Heart left ventricle (tissue), 16 donors: ENCODE results near the gene A3GALT2. TPM values are rescaled to one million over a fixed set of nuclear protein-coding genes. Genes with fewer than 3 reads are reported as not detected.

ENCODE experiments used
- ATAC-seq, 4 donors: fragments of 200-7000 bp; cut with Tn5 transposase; one replicate each; pipeline ENCODE4 v1.9.1; 2020 to 2022; ENCODE audit warnings: moderate library complexity in 4 of 4, mild to moderate bottlenecking in 3 of 4, moderate number of reproducible peaks in 1 of 4
- DNase-seq, 5 donors: peaks; one replicate each; pipeline ENCODE4 v3.0.0-alpha.2; 2020
- H3K27ac ChIP-seq, 12 donors: fragments of 200-600 bp; sonication (generic) in 4 of 12; one replicate each; pipeline versions ENCODE4 v1.5.0 to v1.8.0; 2016 to 2022; ENCODE audit warnings: mild to moderate bottlenecking in 2 of 12
- H3K27me3 ChIP-seq, 9 donors: fragments of 200-600 bp; sonication (generic) in 2 of 9; one replicate each; pipeline versions ENCODE4 v1.5.1 to v1.8.0; 2016 to 2022; ENCODE audit warnings: mild to moderate bottlenecking in 3 of 9
- H3K36me3 ChIP-seq, 9 donors: fragments of 200-600 bp; sonication (generic) in 2 of 9; one replicate each; pipeline versions ENCODE4 v1.5.0 to v1.8.0; 2018 to 2022; ENCODE audit warnings: mild to moderate bottlenecking in 2 of 9
- H3K4me1 ChIP-seq, 12 donors: fragments of 200-600 bp; sonication (generic) in 4 of 12; one replicate each; pipeline versions ENCODE4 v1.5.0 to v1.8.0; 2016 to 2022; ENCODE audit warnings: mild to moderate bottlenecking in 3 of 12
- H3K4me3 ChIP-seq, 12 donors: fragments of 200-600 bp; sonication (generic) in 4 of 12; one replicate each; pipeline versions ENCODE4 v1.5.0 to v1.8.0; 2017 to 2022; ENCODE audit warnings: mild to moderate bottlenecking in 9 of 12, moderate library complexity in 4 of 12
- H3K9me3 ChIP-seq, 12 donors: fragments of 200-600 bp; sonication (generic) in 4 of 12; one replicate each; pipeline versions ENCODE4 v1.5.0 to v1.8.0; 2016 to 2022; ENCODE audit warnings: mild to moderate bottlenecking in 1 of 12
- POLR2A ChIP-seq, 2 donors: fragments of 450-650 bp; IDR thresholded peaks; one replicate each; pipeline ENCODE4 v1.6.1; 2017; ENCODE audit warnings: antibody characterized with exemption in 2 of 2, mild to moderate bottlenecking in 2 of 2, moderate library complexity in 2 of 2
- WGBS, 4 donors: extraction: QIAGEN DNeasy Blood & Tissue Kit in 2 of 4; methylation state at CpG; one replicate each; pipeline versions ENCODE4 v1.1.5 to v1.1.7; 2013 to 2018; 5-methylcytosine and 5-hydroxymethylcytosine counted together
- intact Hi-C, 10 donors: fragments of 100-400 bp; cut with DNase I; formaldehyde crosslinking; loops; one replicate each; pipeline versions ENCODE4 v1.11.1 to v1.14.2; 2022
- polyA plus RNA-seq, 2 donors: library from polyadenylated mRNA; stranded (reverse); fragments of 200-250 nt; gene quantifications; one replicate each; pipeline ENCODE4 v1.2.3, GENCODE V29; 2013
- total RNA-seq, 9 donors: library from RNA; depleted of rRNA in 2 of 9; stranded (reverse); fragments of >200 nt in 2 of 9; fragmentation: NEBNext Ultra II Directional in 3 of 9; extraction: Animal tissue kit (Norgen Biotek cat#: 25700) in 3 of 9; gene quantifications; one replicate each; pipeline versions ENCODE4 v1.1.0 to v1.2.4, GENCODE V29; 2016 to 2023
- TF ChIP-seq, protein P1 (sequence below), 12 donors: fragments of 200-600 bp; sonication (generic) in 4 of 12; IDR thresholded peaks; one replicate each; pipeline versions ENCODE4 v1.5.0 to v1.8.0; 2018 to 2022; ENCODE audit warnings: antibody characterized with exemption in 12 of 12, mild to moderate bottlenecking in 5 of 12
- donor health status: ischemic (EF 13 %, LVEDD 7.1; RV severe dilation, severe dysfunction).
- donor health status: healthy with polysubstance abuse.
- donor health status: DM: no; HTN: yes; CAD: no.
- donor health status: DM: no; HTN: no; CAD: no.
- donor health status: ischemic (EF 25% LVEDD 6.9; RV normal size, moderate dysfunction).
- donor health status: ischemic (EF 25% LVEDD 5.7; RV mildly dilated, moderate dysfunction).
- donor health status: healthy.
- donor health status: DM: yes; HTN: yes; CAD: no.
- donor health status: ischemic (EF 35%, LVEDD 5.7; RV mildly dilated, moderate dysfunction).
- donor health status: nonischemic (EF 11% LVEDD 7.7; RV severe dilation, severe dysfunction).
- donor health status: DM: yes; HTN: yes; CAD: no.
- donor health status: PGD.
- donor health status: ischemic (EF 29% LVEDD 5.4; RV normal size, mild dysfunction).
- donor health status: nonischemic (EF 23%, LVEDD 6.1; RV moderate dilation, normal function).

The A3GALT2 gene
- total and polyA plus RNA-seq, 11 donors, result 0.40 TPM; not detected in 10

DNA sequence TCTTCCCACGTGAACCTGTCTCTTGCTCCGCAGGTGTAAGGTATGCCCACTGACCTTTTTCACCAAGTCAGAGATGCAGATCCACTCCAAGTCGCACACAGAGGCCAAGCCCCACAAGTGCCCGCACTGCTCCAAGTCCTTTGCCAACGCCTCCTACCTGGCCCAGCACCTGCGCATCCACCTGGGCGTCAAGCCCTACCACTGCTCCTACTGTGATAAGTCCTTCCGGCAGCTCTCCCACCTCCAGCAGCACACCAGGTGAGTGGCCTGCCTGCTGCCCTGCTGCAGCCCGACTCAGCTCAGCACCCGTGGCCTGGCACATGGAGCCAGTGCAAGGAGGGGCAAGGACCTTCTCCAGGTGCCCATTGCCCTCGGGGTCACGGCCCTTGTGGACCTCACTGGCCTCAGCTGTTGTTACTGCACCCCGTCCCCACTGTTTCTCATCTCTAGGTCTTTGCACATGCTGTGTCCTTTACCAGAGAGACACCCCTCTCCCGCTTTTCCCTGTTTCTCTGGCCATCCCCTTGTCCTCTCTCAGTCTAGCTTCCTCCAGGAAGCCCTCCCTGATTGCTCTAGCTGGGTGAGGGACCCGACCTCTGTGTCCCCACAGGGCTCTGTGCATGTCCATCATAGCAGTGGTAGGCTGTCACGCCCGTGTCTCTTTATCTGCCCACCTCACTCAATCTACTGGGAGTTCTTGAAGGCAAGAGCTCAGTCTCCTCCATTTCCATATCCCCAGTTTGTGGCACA, 39.2 kb downstream of the A3GALT2 start:
- intact Hi-C loops, result no loop called here
- H3K9me3 ChIP-seq, result no peaks in the 10 kb centered on the region
- no peak overlapping the region for H3K27ac ChIP-seq
- H3K36me3 ChIP-seq, result peaks cover 0 to 100% (median 90%) of the 10 kb centered on the region in 9 donors
- DNase-seq (peak in 1 of 5 donors; percentile 23), ATAC-seq (no peak)
- no peaks in the 10 kb centered on the region for H3K27me3 ChIP-seq
- H3K4me1 ChIP-seq, result peaks cover 0 to 13% (median 8%) of the 10 kb centered on the region in 12 donors
- no peak overlapping the region for H3K4me3 ChIP-seq
- 94 to 97% (median 95%) methylated on average over 17 of the region's 17 CpGs for WGBS, 4 donors
- TF ChIP-seq, protein P1, sequence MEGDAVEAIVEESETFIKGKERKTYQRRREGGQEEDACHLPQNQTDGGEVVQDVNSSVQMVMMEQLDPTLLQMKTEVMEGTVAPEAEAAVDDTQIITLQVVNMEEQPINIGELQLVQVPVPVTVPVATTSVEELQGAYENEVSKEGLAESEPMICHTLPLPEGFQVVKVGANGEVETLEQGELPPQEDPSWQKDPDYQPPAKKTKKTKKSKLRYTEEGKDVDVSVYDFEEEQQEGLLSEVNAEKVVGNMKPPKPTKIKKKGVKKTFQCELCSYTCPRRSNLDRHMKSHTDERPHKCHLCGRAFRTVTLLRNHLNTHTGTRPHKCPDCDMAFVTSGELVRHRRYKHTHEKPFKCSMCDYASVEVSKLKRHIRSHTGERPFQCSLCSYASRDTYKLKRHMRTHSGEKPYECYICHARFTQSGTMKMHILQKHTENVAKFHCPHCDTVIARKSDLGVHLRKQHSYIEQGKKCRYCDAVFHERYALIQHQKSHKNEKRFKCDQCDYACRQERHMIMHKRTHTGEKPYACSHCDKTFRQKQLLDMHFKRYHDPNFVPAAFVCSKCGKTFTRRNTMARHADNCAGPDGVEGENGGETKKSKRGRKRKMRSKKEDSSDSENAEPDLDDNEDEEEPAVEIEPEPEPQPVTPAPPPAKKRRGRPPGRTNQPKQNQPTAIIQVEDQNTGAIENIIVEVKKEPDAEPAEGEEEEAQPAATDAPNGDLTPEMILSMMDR (IDR thresholded peaks at IDR 0.05), result no peak
- TF ChIP-seq POLR2A (IDR thresholded peaks at IDR 0.05), result no peak

DNA sequence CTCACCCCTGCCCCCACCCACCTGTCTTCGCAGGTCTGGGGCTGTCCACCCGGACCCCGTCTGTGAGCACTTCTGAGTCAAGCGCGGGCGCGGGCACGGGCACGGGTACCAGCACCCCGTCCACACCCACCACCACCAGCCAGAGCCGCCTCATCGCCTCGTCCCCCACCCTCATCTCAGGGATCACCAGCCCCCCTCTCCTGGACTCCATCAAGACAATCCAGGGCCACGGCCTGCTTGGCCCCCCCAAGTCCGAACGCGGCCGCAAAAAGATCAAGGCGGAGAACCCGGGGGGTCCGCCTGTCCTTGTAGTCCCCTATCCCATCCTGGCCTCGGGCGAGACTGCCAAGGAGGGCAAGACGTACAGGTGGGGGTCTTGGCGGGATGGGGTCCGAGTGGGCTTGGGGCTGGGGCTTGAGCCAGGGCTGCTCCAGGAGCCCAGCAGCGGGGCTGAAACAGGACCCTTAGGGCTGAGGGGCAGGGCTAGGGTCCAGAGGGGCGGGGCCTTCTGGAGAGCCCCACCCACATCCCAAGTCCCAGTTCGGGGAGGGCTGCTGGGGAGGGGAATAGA, 40.7 kb downstream of the A3GALT2 start:
- TF ChIP-seq, protein P1 (IDR thresholded peaks at IDR 0.05), result no peak
- TF ChIP-seq POLR2A (IDR thresholded peaks at IDR 0.05), result no peak
- H3K36me3 ChIP-seq, result peaks cover 0 to 94% (median 88%) of the 10 kb centered on the region in 9 donors
- ATAC-seq, result peak in 1 of 4 donors; percentile 17
- H3K27ac ChIP-seq, result no peak overlapping the region
- no peaks in the 10 kb centered on the region for H3K9me3 ChIP-seq
- H3K4me1 ChIP-seq, result no peaks in the 10 kb centered on the region
- intact Hi-C loops, result no loop called here
- H3K27me3 ChIP-seq, result no peaks in the 10 kb centered on the region
- H3K4me3 ChIP-seq, result no peak overlapping the region
- WGBS, 4 donors, result 95 to 97% (median 97%) methylated on average over 23 to 29 of the region's 29 CpGs
- DNase-seq, result peak in 2 of 5 donors; percentile 28 to 60

DNA sequence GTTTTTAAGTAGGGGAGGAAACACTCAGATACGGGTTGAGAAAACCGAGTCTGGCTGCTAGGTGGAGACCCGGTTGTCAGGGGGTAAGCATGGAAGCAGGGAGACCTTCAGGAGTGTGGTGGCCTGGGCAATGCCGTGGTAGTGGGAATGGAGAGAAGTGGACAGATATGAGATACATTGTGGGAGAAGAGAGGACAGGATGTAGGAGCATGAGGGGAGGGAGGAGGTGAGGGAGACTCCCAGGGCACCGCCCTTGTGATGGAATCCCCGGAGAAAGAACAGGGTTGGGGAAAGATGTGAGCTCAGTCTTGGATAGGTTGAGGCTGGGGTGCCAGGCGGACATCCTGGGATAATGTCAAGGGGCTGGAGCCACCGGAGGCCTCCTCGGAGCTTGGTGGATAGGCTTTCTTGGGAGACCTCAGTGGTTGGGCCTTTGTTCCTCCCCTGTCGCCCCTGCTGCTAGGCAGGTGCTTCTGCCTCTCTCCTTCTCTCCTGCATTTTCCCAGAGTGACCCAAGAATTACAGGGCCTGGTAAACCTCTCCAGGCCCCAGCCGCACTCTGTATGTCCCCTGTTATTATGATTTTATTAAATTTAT, 43.3 kb downstream of the A3GALT2 start:
- 83 to 92% (median 89%) methylated on average over 11 of the region's 11 CpGs for WGBS, 4 donors
- TF ChIP-seq, protein P1 (IDR thresholded peaks at IDR 0.05), result no peak
- TF ChIP-seq POLR2A (IDR thresholded peaks at IDR 0.05), result no peak
- intact Hi-C loops, result no loop called here
- no peaks in the 10 kb centered on the region for H3K9me3 ChIP-seq
- ATAC-seq (no peak), DNase-seq (peak in 2 of 5 donors; percentile 10 to 21)
- H3K27ac ChIP-seq, result no peak overlapping the region
- H3K27me3 ChIP-seq, result no peaks in the 10 kb centered on the region
- H3K4me1 ChIP-seq, result peaks cover 0 to 15% (median 6%) of the 10 kb centered on the region in 12 donors
- peaks cover 0 to 74% (median 65%) of the 10 kb centered on the region in 9 donors for H3K36me3 ChIP-seq
- H3K4me3 ChIP-seq, result no peak overlapping the region
